Esophagus squamous epithelium (tissue), 5 donors: Measurements from ENCODE around the gene PRODH2. TPM values are rescaled to one million over a fixed set of nuclear protein-coding genes. Genes with fewer than 3 reads are reported as not detected.

Experiments
- DNase-seq: peaks from one replicate; lab custom pipeline; 2025; lab: John Stamatoyannopoulos, UW
- H3K27ac ChIP-seq, 4 donors: fragments of 200-600 bp; sonication (generic); one replicate each; pipeline ENCODE4 v1.5.1; 2016 to 2019; ENCODE audit warnings: mild to moderate bottlenecking in 1 of 4
- H3K27me3 ChIP-seq, 4 donors: fragments of 200-600 bp; sonication (generic); 1 replicate in 3 of 4; 2 replicates in 1 of 4; pipeline versions ENCODE4 v1.5.1 to v1.6.0; 2017 to 2021; ENCODE audit warnings: antibody characterized with exemption in 1 of 4
- H3K36me3 ChIP-seq, 3 donors: fragments of 200-600 bp; sonication (generic); one replicate each; pipeline ENCODE4 v1.5.1; 2016 to 2019
- H3K4me1 ChIP-seq, 3 donors: fragments of 200-600 bp; sonication (generic); one replicate each; pipeline ENCODE4 v1.5.1; 2017 to 2019
- H3K4me3 ChIP-seq, 4 donors: fragments of 200-600 bp; sonication (generic); 1 replicate in 3 of 4; 2 replicates in 1 of 4; pipeline ENCODE4 v1.5.1; 2016 to 2019; ENCODE audit warnings: mild to moderate bottlenecking in 2 of 4, moderate library complexity in 1 of 4
- H3K9me3 ChIP-seq, 3 donors: fragments of 200-600 bp; sonication (generic); one replicate each; pipeline ENCODE4 v1.5.1; 2016 to 2019
- CTCF ChIP-seq, 6 experiments: fragments of 450-650 bp in 4 of 6; fragments of 200-600 bp in 2 of 6; sonication (generic) in 2 of 6; IDR thresholded peaks; one replicate each; pipeline ENCODE4 v1.5.1; 2016 to 2019; ENCODE audit warnings: antibody characterized with exemption in 6 of 6, mild to moderate bottlenecking in 4 of 6, moderate library complexity in 4 of 6
- POLR2A ChIP-seq, 4 donors: fragments of 450-650 bp; IDR thresholded peaks; one replicate each; pipeline ENCODE4 v1.6.1; 2017; ENCODE audit warnings: antibody characterized with exemption in 4 of 4, mild to moderate bottlenecking in 4 of 4, moderate library complexity in 3 of 4
- WGBS, 2 donors: methylation state at CpG; one replicate each; pipeline ENCODE4 v1.1.5; 2018; 5-methylcytosine and 5-hydroxymethylcytosine counted together
- intact Hi-C: fragments of 100-400 bp; cut with DNase I; formaldehyde crosslinking; loops from one replicate; pipeline ENCODE4 v1.15.0; 2022
- total RNA-seq, 4 donors: library from RNA; depleted of rRNA; stranded (reverse); fragments of >200 nt; gene quantifications; one replicate each; pipeline ENCODE4 v1.1.0, GENCODE V29; 2016
- donor health status: DM: yes; HTN: yes; CAD: no.

The PRODH2 gene
- total RNA-seq, 4 donors from 2014 or later: not detected

GRCh38 chr19:35818445-35818844, 5.8 kb upstream of the PRODH2 start:
- TF ChIP-seq CTCF (IDR thresholded peaks at IDR 0.05) (no peak), POLR2A (IDR thresholded peaks at IDR 0.05) (no peak)
- intact Hi-C loops: no loop called here
- Histone ChIP-seq H3K4me1 (no peaks in the 10 kb centered on the region), H3K27me3 (peaks cover 0 to 53% (median 0%) of the 10 kb centered on the region in 4 donors), H3K36me3 (no peaks in the 10 kb centered on the region), H3K9me3 (no peaks in the 10 kb centered on the region), H3K4me3 (no peak overlapping the region), H3K27ac (no peak overlapping the region)
- no peak for DNase-seq
- WGBS, 2 donors: 34 to 71% methylated on average over 3 of the region's 3 CpGs

- DNase-seq: no peak
- H3K27me3 ChIP-seq: peaks cover 0 to 59% (median 0%) of the 10 kb centered on the region in 4 donors
- H3K27ac ChIP-seq: no peak overlapping the region
- no peak overlapping the region for H3K4me3 ChIP-seq
- WGBS, 2 donors: 85 to 87% methylated on average over 7 to 9 of the region's 9 CpGs
- no peak for TF ChIP-seq POLR2A (IDR thresholded peaks at IDR 0.05)
- TF ChIP-seq CTCF (IDR thresholded peaks at IDR 0.05): no peak
- no peaks in the 10 kb centered on the region for H3K9me3 ChIP-seq
- no peaks in the 10 kb centered on the region for H3K36me3 ChIP-seq
- intact Hi-C loops: no loop called here
- no peaks in the 10 kb centered on the region for H3K4me1 ChIP-seq
These were observed 4.2 kb upstream of the PRODH2 start for GRCh38 chr19:35816846-35817245.

- H3K4me3 ChIP-seq: no peak overlapping the region
- 9 to 32% methylated on average over 3 to 4 of the region's 6 CpGs for WGBS, 2 donors
- no peaks in the 10 kb centered on the region for H3K4me1 ChIP-seq
- TF ChIP-seq POLR2A (IDR thresholded peaks at IDR 0.05): no peak
- no peak for TF ChIP-seq CTCF (IDR thresholded peaks at IDR 0.05)
- no peaks in the 10 kb centered on the region for H3K36me3 ChIP-seq
- intact Hi-C loops: no loop called here
- H3K27me3 ChIP-seq: peaks cover 0 to 64% (median 0%) of the 10 kb centered on the region in 4 donors
- no peak for DNase-seq
- no peaks in the 10 kb centered on the region for H3K9me3 ChIP-seq
- no peak overlapping the region for H3K27ac ChIP-seq
These were observed 3.6 kb upstream of the PRODH2 start for GRCh38 chr19:35816262-35816661.

- H3K27ac ChIP-seq: no peak overlapping the region
- peaks cover 0 to 66% (median 0%) of the 10 kb centered on the region in 4 donors for H3K27me3 ChIP-seq
- WGBS, 2 donors: 81 to 82% methylated on average over 9 to 11 of the region's 11 CpGs
- H3K4me3 ChIP-seq: no peak overlapping the region
- H3K36me3 ChIP-seq: no peaks in the 10 kb centered on the region
- intact Hi-C loops: no loop called here
- DNase-seq: no peak
- no peaks in the 10 kb centered on the region for H3K4me1 ChIP-seq
- H3K9me3 ChIP-seq: no peaks in the 10 kb centered on the region
- TF ChIP-seq CTCF (IDR thresholded peaks at IDR 0.05): no peak
- TF ChIP-seq POLR2A (IDR thresholded peaks at IDR 0.05): no peak
These were observed 622 bp upstream of the PRODH2 start for GRCh38 chr19:35813043-35813890.
